Upper lobe of left lung (tissue), 6 donors: ENCODE results near the gene JTB. TPM values are rescaled to one million over a fixed set of nuclear protein-coding genes. Genes with fewer than 3 reads are reported as not detected.
"Not testable (repeated sequence)": the region's sequence is repeated elsewhere in the genome, so short reads cannot be mapped to it uniquely, and the experiment has no call there.

Experiments
- ATAC-seq, 2 donors: fragments of 200-7000 bp; cut with Tn5 transposase; one replicate each; pipeline ENCODE4 v1.9.1; 2022; ENCODE audit warnings: mild to moderate bottlenecking in 2 of 2, moderate library complexity in 2 of 2; ENCODE audit not compliant: low FRiP score in 2 of 2
- DNase-seq, 2 donors: peaks; one replicate each; pipeline ENCODE4 v3.0.0-alpha.2; 2019 to 2020
- H3K27ac ChIP-seq, 4 donors: fragments of 200-600 bp; sonication (generic); one replicate each; pipeline ENCODE4 v1.5.1; 2016 to 2019
- H3K27me3 ChIP-seq, 4 donors: fragments of 200-600 bp; sonication (generic); one replicate each; pipeline ENCODE4 v1.5.1; 2017 to 2019
- H3K36me3 ChIP-seq, 4 donors: fragments of 200-600 bp; sonication (generic); one replicate each; pipeline ENCODE4 v1.5.1; 2016 to 2019
- H3K4me1 ChIP-seq, 4 donors: fragments of 200-600 bp; sonication (generic); one replicate each; pipeline ENCODE4 v1.5.1; 2018 to 2019
- H3K4me3 ChIP-seq, 4 donors: fragments of 200-600 bp; sonication (generic); one replicate each; pipeline ENCODE4 v1.5.1; 2017 to 2019; ENCODE audit warnings: mild to moderate bottlenecking in 2 of 4, moderate library complexity in 1 of 4
- H3K9me3 ChIP-seq, 4 donors: fragments of 200-600 bp; sonication (generic); one replicate each; pipeline ENCODE4 v1.5.1; 2018 to 2019
- CTCF ChIP-seq, 6 experiments: fragments of 450-650 bp in 4 of 6; fragments of 200-600 bp in 2 of 6; sonication (generic) in 2 of 6; IDR thresholded peaks; one replicate each; pipeline ENCODE4 v1.5.1; 2016 to 2019; ENCODE audit warnings: antibody characterized with exemption in 6 of 6
- EP300 ChIP-seq, 4 donors: sonication (generic); formaldehyde crosslinking; IDR thresholded peaks; one replicate each; pipeline ENCODE4 v1.5.1; 2017; ENCODE audit warnings: antibody characterized with exemption in 4 of 4, control low read depth in 2 of 4
- POLR2A ChIP-seq, 4 donors: fragments of 450-650 bp; IDR thresholded peaks; one replicate each; pipeline ENCODE4 v1.5.1; 2016 to 2017; ENCODE audit warnings: antibody characterized with exemption in 4 of 4, mild to moderate bottlenecking in 2 of 4
- POLR2AphosphoS5 ChIP-seq, 2 donors: sonication (generic); formaldehyde crosslinking; IDR thresholded peaks; one replicate each; pipeline ENCODE4 v1.5.1; 2017; ENCODE audit warnings: antibody characterized with exemption in 2 of 2
- WGBS, 2 donors: methylation state at CpG; one replicate each; pipeline ENCODE4 v1.1.5; 2017 to 2018; 5-methylcytosine and 5-hydroxymethylcytosine counted together
- total RNA-seq, 6 donors: library from RNA; depleted of rRNA in 4 of 6; stranded (reverse); fragments of >200 nt in 4 of 6; gene quantifications; one replicate each; pipeline versions ENCODE4 v1.1.0 to v1.2.1, GENCODE V29; 2016 to 2021
- donor health status: DM: no; HTN: no; CAD: no; lungs with moderate emphysema.
- donor health status: DM: no; HTN: yes; CAD: no; lungs with severe emphysema.

Gene JTB
- total RNA-seq, 6 donors from 2014 or later: 123 to 285 (median 157) TPM

GRCh38 chr1:154012129-154012528 lies 34.7 kb upstream of the JTB start:
- ATAC-seq: no peak

GRCh38 chr1:154006136-154006535 lies 28.7 kb upstream of the JTB start:
- Histone ChIP-seq H3K36me3 (no peaks in the 10 kb centered on the region), H3K4me3 (no peak overlapping the region), H3K27ac (no peak overlapping the region), H3K27me3 (no peaks in the 10 kb centered on the region), H3K4me1 (no peaks in the 10 kb centered on the region), H3K9me3 (no peaks in the 10 kb centered on the region)
- no peak for TF ChIP-seq POLR2A (IDR thresholded peaks at IDR 0.05)
- TF ChIP-seq CTCF (IDR thresholded peaks at IDR 0.05): no peak
- no peak for TF ChIP-seq EP300 (IDR thresholded peaks at IDR 0.05)
- TF ChIP-seq POLR2AphosphoS5 (IDR thresholded peaks at IDR 0.05): no peak
- 94 to 95% methylated on average over 3 of the region's 3 CpGs for WGBS, 2 donors
- ATAC-seq (no peak), DNase-seq (no peak)

More at GRCh38 chr1:154012129-154012528, 34.7 kb upstream of the JTB start:
- WGBS, 2 donors: 62 to 82% methylated on average over 1 of the region's 1 CpG
- Histone ChIP-seq H3K36me3 (no peaks in the 10 kb centered on the region), H3K27ac (no peak overlapping the region), H3K4me3 (no peak overlapping the region), H3K9me3 (no peaks in the 10 kb centered on the region), H3K4me1 (no peaks in the 10 kb centered on the region), H3K27me3 (no peaks in the 10 kb centered on the region)
- no peak for TF ChIP-seq EP300 (IDR thresholded peaks at IDR 0.05)
- no peak for DNase-seq

GRCh38 chr1:154000420-154000819 lies 22.9 kb upstream of the JTB start:
- WGBS, 2 donors: 86 to 87% methylated on average over 4 of the region's 4 CpGs
- no peak overlapping the region for H3K4me3 ChIP-seq
- ATAC-seq: no peak
- peaks cover 0 to 9% (median 4%) of the 10 kb centered on the region in 4 donors for H3K36me3 ChIP-seq
- DNase-seq: no peak
- no peaks in the 10 kb centered on the region for H3K27me3 ChIP-seq
- TF ChIP-seq EP300 (IDR thresholded peaks at IDR 0.05) (no peak), CTCF (IDR thresholded peaks at IDR 0.05) (no peak), POLR2AphosphoS5 (IDR thresholded peaks at IDR 0.05) (no peak), POLR2A (IDR thresholded peaks at IDR 0.05) (no peak)
- no peaks in the 10 kb centered on the region for H3K9me3 ChIP-seq
- H3K27ac ChIP-seq: no peak overlapping the region
- no peaks in the 10 kb centered on the region for H3K4me1 ChIP-seq

- H3K4me1 ChIP-seq: peaks cover 17 to 30% (median 19%) of the 10 kb centered on the region in 4 donors
- not testable (repeated sequence) for DNase-seq, H3K9me3 ChIP-seq, ATAC-seq, H3K27me3 ChIP-seq, H3K27ac ChIP-seq, H3K4me3 ChIP-seq
- H3K36me3 ChIP-seq: peaks cover 8 to 40% (median 35%) of the 10 kb centered on the region in 4 donors
- 93 to 96% methylated on average over 10 of the region's 10 CpGs for WGBS, 2 donors
These were observed 19.4 kb upstream of the JTB start for GRCh38 chr1:153996882-153997281.

GRCh38 chr1:153995640-153996039 lies 18.2 kb upstream of the JTB start:
- H3K36me3 ChIP-seq: peaks cover 12 to 46% (median 37%) of the 10 kb centered on the region in 4 donors
- no peak for DNase-seq
- H3K9me3 ChIP-seq: no peaks in the 10 kb centered on the region
- H3K4me3 ChIP-seq: no peak overlapping the region
- no peaks in the 10 kb centered on the region for H3K27me3 ChIP-seq
- TF ChIP-seq POLR2AphosphoS5 (IDR thresholded peaks at IDR 0.05) (no peak), CTCF (IDR thresholded peaks at IDR 0.05) (no peak), EP300 (IDR thresholded peaks at IDR 0.05) (no peak), POLR2A (IDR thresholded peaks at IDR 0.05) (no peak)
- WGBS, 2 donors: 98% methylated on average over 11 of the region's 11 CpGs
- no peak overlapping the region for H3K27ac ChIP-seq
- H3K4me1 ChIP-seq: peaks cover 22 to 38% (median 25%) of the 10 kb centered on the region in 4 donors
- no peak for ATAC-seq

- DNase-seq: no peak
- 79 to 96% methylated on average over 3 of the region's 3 CpGs for WGBS, 2 donors
- no peak for ATAC-seq
These were observed 17.7 kb upstream of the JTB start for GRCh38 chr1:153995202-153995601.

More at GRCh38 chr1:153995202-153995601, 17.7 kb upstream of the JTB start:
- no peaks in the 10 kb centered on the region for H3K9me3 ChIP-seq
- TF ChIP-seq CTCF (IDR thresholded peaks at IDR 0.05) (no peak), POLR2AphosphoS5 (IDR thresholded peaks at IDR 0.05) (no peak), EP300 (IDR thresholded peaks at IDR 0.05) (no peak), POLR2A (IDR thresholded peaks at IDR 0.05) (no peak)
- peaks cover 12 to 46% (median 37%) of the 10 kb centered on the region in 4 donors for H3K36me3 ChIP-seq
- H3K4me3 ChIP-seq: no peak overlapping the region
- no peaks in the 10 kb centered on the region for H3K27me3 ChIP-seq
- peaks cover 22 to 40% (median 26%) of the 10 kb centered on the region in 4 donors for H3K4me1 ChIP-seq
- no peak overlapping the region for H3K27ac ChIP-seq
